GM18909 (cell line): Measurements from ENCODE around the gene ASB2.

ENCODE experiments used
- ATAC-seq: cut with Tn5 transposase; IDR thresholded peaks from one replicate; pipeline ENCODE4 v1.9.1; 2021; ENCODE audit warnings: mild to moderate bottlenecking; ENCODE audit not compliant: unreplicated experiment, poor library complexity

The ASB2 gene

DNA sequence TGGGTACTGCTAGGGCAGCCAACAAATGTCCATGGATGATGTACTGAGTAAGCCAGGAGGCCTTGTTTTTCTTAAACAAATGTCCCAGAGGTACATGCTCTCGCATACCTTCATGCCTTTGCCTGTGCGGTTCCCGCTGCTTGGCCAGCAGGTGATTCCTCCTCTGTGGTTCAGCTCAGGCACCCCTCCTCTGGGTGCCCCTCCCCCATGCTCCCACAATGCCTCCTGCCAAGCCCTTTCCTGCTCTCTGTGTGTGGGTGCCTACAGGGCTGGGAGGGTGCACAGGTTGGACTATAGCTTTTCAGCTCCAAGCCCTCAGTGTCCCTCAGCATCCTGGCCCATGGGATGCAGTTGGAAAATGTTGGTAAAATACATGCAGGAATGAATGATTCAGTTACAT is 23.5 kb downstream of the ASB2 start:
- no peak for ATAC-seq

DNA sequence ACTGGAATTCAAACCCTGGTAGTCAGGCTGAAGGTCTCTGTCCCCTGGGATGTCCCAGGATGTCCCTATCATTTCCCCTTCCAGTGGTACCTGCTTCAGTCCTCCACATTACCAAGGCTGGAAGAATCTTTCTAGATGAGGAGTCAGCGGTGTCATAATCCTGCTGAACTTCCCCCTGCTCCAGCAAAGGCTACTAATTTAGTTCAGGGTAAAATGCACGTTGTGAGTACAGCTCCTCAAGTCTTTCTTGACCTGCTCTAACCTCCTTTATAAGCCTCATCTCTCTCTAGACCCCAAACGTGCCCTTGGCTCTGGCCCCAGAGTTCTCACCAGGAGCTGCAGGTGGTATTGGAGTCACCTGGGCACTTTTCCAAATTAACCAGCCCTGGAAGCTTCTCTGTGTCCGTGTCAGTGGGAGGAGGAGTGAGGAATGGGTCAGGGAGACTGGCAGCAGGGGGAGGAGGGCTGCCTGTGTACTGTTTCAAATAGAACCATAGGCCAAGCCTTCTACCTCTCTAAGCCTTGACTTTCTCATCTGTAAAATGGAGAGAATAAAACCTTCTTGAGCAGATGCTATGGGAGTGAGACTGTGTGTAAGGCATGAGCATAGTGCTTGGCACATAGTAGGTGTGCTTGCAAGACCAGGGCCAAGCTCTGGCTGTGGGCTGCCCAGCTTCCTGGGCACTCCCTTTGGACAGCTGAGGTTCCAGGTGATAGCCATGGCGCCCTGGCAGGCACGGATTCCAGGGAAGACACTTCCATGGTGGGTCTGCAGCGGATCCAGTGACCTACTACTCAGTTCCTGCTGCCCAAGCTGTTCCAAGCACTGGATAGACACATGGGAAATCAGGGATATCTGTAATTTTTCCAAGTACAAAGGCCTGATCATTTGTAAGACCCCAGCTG is 24.5 kb downstream of the ASB2 start:
- ATAC-seq: no peak

DNA sequence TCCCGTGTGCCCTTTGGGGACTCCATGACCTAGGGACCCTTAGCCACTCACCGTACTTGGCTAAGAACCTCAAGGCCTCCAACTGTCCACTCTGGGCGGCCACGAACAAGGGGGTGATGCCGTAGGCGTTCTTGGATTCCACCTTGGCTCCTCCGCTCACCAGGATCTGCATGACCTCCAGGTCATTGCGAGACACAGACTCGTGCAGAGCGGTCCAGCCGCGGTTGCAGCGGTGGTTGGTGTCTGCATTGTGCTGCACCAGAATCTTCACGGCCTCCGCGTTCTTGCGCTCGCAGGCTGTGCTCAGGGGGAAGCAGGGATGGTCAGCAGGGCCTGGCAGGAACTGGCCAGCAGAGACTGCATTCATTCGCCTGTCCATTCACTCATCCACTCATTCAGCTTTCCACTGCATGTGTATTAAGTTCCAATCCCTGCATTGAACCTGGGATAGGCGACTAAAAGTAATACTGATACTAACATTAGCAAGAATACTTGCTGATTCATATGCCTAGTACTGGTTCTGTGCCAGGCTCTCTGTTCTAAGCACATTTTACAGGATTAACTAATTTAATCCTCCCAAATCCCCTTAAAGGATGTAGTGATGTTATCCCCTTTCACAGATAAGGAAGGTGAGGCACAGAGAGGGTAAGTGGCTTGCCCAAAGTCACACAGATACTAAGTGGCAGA is 25.3 kb downstream of the ASB2 start:
- no peak for ATAC-seq

DNA sequence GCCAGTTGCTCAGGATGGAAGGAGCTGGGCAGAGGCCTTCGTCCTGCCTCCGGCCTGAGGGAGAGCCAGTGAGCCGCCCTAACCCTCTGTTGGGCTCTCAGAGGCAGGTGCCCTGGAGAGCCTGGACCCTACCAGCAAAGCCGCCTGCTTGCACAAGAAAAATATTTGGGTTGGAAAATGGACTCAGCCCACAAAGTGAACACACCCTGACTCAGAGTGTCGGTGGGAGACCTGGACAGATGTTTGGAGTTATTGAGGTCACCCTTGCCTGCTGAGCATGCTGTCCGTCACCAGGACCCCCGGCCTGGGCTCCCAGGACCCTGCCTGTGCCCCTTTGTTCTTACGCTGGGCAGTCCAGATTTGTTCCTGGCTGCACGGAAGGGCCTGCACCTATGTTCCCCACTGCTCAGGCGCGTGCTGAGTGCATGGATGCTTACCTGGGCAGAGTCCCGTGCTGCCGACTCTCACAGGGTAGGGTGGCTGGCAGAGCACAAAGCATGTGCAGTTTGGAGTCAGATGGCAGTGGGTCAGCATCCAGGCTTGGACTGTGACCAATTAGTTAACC is 26.8 kb downstream of the ASB2 start:
- ATAC-seq: no peak

DNA sequence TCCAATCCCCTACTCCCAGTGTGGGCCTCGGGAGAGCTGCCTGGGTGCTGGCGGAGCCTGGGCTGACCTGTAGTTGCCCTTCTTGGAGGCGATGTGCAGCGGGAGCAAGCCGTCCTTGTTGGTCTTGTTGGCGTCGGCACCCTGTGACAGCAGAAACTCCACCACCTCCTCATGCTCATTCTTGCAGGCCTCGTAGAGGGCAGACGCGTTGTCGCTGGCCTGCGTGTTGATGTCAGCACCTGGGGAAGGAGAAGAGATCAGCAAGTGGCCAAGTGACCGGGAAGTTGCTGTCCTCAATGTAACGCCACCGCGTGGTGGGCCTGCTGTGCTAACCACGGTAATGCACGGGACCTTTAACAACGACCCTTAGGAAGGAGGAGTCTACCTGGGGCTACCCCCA is 29.1 kb downstream of the ASB2 start:
- no peak for ATAC-seq

DNA sequence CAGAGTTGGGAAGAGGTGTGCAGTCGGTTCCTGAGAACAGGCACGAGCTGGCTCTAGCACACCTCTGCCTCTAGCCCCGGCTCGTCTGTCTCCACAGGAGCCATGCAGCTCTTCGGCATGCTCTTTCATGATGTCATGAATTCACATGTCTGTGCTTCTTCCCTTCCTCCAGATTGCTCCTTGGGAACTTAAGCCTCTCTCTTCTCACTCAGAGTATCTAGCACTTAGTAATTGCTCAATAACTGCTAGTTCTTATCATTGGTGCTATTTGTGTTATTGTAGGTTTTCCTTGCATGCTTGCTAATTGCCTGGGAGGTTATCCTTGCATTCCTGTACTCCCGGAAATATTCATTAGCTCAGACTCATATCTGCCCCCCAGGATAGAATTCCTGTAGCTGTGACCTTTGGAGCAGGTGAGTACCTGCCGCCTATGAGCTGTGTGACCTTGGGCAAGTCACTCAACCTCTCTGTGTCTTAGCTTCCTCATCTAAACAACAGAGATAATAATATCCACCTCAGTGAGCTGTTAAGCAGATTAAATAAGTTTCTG is 29.8 kb downstream of the ASB2 start:
- no peak for ATAC-seq

DNA sequence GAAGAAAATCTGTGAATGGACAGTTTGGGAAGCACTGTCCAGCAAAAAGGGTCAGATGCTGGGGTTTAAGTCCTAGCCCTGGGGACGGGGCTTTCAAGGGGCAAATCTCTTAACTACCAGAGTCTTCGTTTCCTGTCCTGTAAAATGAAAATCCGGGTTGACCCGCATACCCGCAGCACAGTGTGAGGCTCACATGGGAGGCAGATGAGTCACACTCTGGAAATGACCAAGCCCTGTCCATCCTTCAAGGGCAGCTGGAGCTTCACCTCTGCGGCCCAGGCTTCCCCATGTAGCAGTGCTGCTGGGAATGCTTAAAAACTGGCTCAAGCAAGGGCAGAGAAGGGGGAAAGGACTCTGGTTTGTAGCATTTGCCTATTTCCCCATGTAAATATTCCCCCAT is 30.3 kb downstream of the ASB2 start:
- no peak for ATAC-seq

DNA sequence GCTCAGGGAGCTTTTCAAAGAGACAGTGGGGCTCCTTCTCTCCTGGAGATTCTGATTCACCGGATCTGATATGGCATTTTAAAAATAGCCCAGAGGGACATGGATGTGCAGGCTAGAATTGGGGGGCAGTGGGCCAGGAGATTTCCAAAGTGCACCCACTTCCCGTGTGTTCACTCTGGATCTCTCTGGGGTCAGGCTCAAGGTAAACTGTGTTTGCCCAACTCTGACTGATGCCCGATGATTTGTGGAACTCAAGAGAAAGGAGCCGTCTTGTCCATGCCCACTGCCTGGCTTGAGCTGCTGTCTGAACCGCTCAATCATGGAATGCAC is 31.3 kb downstream of the ASB2 start:
- no peak for ATAC-seq

DNA sequence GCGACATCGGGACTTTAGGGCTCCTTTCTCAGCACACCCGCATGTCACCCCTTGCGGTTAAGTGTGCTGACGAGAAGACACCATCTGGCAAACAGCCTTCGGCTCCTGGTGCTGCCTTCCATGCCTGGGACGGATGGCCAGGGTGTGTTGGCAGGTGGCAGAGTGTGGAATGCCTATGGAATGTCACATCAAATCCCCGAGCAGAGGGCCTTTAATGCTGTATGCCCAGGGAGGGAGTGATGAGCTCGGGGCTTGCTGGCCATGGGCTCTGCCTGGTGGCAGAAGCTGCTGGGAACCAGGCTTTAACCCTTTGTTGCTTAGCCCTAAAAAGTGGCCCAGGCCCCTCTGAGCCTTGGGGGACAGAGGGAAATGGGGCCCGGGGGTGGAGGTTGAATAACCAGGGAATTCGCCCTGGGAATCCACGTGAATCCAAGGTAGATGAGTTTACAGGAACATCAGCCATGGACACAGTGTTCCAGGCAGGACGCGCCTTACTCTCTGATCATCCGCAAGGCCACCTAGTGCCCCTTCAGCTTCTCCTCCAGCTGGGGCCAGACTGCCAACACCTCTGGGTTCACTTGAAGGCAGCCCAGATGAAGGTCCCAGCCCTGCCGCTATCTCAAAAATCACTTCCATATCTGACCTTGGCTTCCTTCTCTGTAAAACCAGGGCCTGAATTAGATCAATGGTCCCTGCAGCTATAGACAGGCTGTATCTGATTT is 31.9 kb downstream of the ASB2 start:
- no peak for ATAC-seq

DNA sequence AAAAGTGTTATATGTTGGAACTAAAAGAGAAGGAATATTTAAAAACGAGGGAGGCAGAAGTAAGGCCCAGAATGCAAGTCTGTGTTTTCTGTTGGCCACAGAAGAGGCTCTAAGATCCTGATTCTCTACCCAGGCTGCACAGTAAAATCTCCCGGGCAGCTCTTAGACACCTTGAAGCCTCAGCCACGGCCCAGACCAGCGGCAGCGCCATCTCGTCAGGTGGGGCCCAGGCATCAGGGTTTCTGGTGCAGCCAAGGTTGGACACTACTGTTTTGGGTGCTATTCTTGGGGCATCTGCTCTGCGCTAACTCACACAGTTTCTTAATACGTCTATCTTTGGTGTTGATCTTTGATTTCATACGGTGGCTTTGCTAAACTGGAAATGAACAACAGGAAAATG is 32.4 kb downstream of the ASB2 start:
- no peak for ATAC-seq

DNA sequence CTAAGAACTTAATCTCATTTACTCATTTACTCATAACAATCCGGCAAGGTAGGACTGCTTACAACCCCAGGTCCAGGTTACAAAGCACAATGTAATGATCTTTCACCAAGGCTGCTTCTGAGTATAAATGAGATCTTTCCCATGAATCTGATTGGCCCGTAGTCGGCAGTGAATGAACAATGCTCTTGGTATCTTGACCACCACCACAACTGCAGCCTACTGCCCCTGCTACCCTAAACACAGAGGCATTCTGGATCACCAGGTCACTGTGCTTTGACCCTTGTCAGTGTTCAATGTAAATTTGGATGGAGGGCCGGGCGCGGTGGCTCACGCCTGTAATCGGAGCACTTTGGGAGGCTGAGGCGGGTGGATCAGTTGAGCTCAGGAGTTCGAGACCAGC is 33.3 kb downstream of the ASB2 start:
- no peak for ATAC-seq

DNA sequence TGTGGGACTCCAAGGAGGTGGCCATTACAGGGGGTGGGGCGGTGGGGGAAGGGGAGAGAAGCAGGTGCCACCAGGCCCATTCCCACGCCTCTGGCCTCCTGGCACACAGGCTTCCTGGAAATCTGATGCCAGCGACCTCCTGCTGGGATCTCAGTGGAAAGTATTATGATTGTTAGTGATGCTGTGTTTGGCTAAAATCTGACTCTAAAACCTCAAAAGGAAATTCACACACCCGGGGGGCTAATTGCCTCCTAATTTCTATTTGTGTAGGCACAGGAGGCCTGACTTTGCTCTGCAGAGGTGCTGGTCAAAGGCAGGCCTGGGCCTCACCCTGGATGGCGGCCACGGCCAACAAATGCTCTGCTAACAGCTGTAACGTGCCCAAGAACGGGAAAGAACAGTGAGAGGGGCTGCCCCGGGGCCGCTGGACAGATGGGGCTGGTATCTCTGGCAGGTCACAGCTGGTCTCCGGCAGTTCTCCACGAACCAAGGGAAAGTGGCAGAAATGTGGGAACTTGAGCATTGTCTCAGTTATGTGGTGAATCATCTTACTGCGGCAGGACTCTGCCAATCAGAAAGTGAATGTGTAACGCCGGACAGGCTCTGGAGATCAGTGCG is 35.0 kb downstream of the ASB2 start:
- no peak for ATAC-seq

DNA sequence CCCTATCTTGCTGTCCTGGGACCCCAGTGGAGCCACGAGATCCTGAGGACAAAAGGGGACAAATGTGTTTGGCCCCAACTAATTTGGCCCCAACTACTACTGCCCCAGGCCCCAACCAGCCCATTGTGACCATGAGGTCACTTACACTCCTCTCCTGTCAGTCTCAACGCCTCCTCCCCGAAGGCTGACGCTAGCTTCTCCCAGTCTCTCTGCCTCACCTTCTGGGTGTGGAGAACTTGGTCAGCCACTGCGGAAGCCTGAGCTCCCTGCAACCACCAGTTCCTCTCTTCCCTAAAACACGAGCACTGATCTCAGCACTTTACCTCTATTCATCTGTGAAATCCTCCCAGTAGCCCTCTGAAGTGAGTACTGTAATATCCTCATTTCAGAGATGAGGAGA is 35.9 kb downstream of the ASB2 start:
- no peak for ATAC-seq

DNA sequence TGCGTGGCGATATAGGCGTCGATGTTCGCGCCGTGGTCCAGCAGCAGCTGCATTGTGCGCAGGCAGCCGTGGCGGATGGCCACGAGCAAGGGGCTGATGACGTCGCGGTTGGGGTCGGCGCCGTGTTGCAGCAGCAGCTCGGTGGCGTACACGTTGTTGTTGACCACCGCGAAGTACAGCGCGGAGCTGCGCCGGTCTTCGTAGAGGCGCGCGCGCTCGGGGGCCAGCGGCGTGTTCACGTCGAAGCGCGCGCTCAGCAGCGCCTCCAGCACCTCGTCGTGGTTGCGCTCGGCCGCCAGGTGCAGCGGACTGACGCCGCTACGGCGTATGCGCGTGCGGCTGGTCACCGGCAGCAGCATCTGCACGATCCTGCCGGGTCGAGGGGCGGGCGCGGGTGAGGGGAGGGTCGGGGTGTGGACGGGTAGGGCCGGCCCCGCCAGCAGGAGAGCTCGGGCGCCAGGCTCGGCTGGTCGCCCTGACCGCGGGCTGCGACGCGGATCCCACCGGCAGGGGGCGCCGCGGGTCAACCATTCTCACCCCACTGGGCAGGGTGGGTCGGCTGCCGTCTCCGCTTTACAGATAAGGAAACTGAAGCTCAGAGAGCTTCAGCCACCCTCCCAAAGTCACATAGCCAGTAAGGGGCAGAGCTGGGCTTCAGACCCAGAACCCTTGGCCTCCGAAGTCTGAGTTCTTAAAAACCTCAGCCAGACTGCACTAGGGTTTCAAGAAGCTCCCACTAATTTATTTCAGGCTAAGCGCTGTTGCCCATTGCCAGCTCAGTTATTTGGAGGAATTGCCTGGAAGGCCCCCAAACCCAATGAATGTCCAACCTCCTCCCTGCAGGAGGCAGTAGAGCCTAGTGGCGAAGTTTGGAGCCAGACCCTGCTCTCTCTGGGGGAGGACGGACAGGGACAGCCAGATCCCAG is 36.8 kb downstream of the ASB2 start:
- ATAC-seq: peak; percentile 88

DNA sequence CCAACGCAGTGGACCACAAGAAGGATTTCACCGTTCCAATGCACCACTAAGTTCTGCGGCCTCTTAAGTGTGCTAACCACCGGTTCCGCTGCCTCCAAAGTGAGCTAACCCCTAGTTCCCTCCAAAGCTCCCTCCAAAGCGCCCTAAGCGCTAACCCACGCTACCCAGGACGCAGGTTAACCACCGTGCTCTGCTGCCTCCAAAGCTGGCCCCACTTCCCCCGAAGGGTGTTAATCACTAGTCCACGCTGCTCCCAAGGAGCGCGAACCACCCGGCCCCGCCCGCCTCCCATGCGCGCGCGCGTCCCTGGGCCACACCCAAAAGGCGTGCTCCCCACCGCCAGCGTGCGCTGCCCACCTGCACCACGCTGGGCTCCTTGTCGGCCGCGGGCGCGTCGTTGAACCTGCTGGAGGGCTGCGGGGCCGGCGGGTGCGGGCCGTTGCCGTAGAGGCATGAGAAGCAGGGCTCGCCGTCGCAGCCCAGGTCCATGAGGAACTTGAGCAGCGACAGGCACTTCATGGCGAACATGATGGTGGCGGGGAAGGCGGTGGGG is 37.5 kb downstream of the ASB2 start:
- no peak for ATAC-seq

DNA sequence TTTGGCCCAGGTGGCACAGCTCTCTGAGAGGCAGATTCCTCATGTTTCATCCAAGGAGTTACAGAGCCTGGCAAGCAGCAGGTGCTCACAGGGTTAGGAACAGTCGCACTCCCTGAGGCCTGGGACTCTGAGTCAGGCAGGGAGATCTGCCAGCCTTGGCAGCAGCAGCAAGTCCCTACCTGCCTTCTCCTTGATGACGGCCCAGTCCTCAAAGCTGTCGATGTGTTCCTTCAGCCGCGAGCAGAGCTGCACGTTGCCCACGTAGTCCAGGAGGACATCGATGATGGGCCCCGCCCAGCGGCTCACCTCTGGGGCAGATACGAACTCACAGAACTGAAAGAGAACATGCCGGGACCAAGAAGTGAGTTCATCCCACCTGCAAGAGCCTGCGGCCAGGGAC is 38.9 kb downstream of the ASB2 start:
- no peak for ATAC-seq

DNA sequence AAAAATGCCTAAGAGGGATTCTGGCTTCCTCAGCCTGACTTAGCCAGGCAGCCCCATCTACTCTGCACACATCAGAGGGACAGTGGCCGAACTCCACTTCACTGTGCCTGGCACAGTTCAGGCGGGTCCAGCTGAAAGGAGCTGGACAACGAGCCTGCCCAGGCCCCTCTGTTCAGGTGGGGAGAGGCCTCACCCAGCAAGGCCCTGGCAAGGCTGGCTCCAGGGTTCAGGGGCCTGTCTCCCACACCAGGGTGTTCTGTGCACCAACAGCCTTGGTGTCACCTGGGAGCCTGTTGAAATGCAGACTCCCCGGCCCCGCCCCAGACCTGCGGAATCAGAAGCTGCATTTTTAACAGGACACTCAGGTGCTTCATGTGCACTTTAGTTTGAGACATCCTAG is 39.4 kb downstream of the ASB2 start:
- ATAC-seq: no peak

DNA sequence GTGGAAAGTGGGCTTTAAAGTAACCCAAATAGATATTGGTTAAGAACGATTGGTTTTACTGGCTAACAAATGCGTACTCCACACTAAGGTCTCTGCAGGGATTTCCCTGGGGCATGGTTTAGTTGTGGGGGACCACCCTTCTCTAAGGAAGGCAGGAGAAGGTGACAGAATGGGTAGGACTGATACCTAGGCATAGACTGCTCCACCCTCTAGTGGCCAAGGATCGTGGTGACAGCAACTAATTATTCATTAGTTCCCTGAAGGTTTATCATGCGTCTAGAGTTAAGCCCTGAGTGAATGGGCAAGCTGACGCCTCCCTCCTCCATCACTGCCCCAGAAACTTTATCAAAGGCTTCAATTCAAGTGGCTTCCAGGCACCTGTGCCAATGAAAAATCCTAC is 40.1 kb downstream of the ASB2 start:
- ATAC-seq: peak; percentile 38

DNA sequence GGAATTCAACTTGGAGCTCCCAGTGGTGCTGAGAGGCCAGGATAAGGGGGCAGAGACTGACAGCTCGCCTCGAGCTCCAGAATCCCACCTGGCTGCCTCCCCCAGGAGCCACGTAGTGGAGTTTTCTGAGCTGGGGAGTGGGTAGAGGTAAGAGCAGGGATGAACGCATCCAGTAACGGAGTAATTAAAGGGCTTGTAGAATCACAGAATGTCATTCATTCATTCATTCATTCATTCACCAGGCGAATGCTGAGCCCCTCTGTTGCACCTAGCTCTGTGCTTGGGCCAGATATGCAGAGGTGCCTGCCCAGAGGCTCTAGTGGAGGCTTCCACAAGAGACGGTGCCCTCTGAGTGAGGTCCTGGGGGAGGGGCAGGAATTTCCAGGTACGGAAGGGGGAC is 41.2 kb downstream of the ASB2 start:
- ATAC-seq: no peak
